Measurements from ENCODE around the gene MAP3K4. TPM values are rescaled to one million over a fixed set of nuclear protein-coding genes. Genes with fewer than 3 reads are reported as not detected.

Gene MAP3K4
- total RNA-seq, 1 experiment from 2014 or later, result 54.3 TPM

DNA sequence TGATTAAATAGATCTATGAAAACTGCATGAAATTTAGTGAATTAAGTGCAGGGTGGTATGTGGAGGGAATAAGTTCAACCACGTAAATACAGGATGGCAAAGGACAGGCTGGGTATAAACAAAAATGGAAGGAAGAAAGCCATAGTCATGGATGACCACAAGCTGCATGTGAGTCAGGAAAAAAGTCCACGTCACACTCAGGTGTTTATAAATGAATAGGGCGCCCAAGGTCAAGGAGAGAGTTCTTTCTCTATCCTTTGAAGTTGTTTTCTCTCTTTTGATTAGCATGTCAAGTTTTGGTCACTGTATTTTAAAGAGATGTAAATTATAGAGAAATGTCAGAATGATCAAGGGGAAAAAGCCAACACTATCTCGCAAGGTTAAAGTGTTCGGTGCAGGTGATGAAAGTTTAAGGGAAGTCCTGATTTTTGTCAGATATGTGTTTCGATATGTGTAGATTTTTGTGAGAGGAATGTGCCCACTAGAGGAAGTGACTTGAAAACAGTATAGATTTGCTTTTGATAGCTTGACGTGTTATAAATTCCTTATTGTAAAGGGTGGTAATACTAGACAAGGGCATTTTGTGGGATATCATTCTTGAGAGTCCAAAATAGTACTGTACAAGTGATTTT is 58.7 kb downstream of the MAP3K4 start:
- no peak overlapping the region for H3K9ac ChIP-seq (ENCODE audit: extremely low read depth, insufficient read length, low read length)
- peak overlapping the region in 1 of 3 experiments; percentile 18; a peak in 1 of 7 replicates for H3K27ac Mint-ChIP-seq
- H3K4me3 Mint-ChIP-seq, result no peak overlapping the region
- H3K4me1 Mint-ChIP-seq, result no peaks in the 10 kb centered on the region
- H3K27me3 Mint-ChIP-seq (ENCODE audit: low read depth), result no peaks in the 10 kb centered on the region
- no peaks in the 10 kb centered on the region for H3K23me2 ChIP-seq (ENCODE audit: insufficient read length, low read depth, low read length, poor library complexity, severe bottlenecking)
- H3K4ac ChIP-seq (ENCODE audit: low read depth, low read length), result no peak overlapping the region
- no peak for DNase-seq
- no peak overlapping the region for H3T11ph ChIP-seq (ENCODE audit: low read length)
- no peak overlapping the region for H3K4me2 ChIP-seq (ENCODE audit: insufficient read depth, insufficient read length, low read length)
- H2BK20ac ChIP-seq (ENCODE audit: low read depth, low read length, poor library complexity, severe bottlenecking), result no peak overlapping the region
- no peaks in the 10 kb centered on the region for H4K20me1 ChIP-seq (ENCODE audit: control insufficient read depth, insufficient read depth, insufficient read length)
- no peak overlapping the region for H3K56ac ChIP-seq (ENCODE audit: insufficient read length, low read depth, low read length)
- TF ChIP-seq, protein P1, sequence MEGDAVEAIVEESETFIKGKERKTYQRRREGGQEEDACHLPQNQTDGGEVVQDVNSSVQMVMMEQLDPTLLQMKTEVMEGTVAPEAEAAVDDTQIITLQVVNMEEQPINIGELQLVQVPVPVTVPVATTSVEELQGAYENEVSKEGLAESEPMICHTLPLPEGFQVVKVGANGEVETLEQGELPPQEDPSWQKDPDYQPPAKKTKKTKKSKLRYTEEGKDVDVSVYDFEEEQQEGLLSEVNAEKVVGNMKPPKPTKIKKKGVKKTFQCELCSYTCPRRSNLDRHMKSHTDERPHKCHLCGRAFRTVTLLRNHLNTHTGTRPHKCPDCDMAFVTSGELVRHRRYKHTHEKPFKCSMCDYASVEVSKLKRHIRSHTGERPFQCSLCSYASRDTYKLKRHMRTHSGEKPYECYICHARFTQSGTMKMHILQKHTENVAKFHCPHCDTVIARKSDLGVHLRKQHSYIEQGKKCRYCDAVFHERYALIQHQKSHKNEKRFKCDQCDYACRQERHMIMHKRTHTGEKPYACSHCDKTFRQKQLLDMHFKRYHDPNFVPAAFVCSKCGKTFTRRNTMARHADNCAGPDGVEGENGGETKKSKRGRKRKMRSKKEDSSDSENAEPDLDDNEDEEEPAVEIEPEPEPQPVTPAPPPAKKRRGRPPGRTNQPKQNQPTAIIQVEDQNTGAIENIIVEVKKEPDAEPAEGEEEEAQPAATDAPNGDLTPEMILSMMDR (conservative IDR thresholded peaks at IDR 0.05), result no peak
- no peak overlapping the region for H2BK15ac ChIP-seq (ENCODE audit: low read depth, low read length)
- no peak overlapping the region for H4K91ac ChIP-seq (ENCODE audit: insufficient read length, low read depth, low read length)
- H2BK5ac ChIP-seq (ENCODE audit: insufficient read length, low read length), result no peak overlapping the region
- no peaks in the 10 kb centered on the region for H3K27me3 ChIP-seq (ENCODE audit: insufficient read depth, low read length)
- H3K9me3 Mint-ChIP-seq, result no peaks in the 10 kb centered on the region
- no peak overlapping the region for H3K27ac ChIP-seq (ENCODE audit: insufficient read length, low read depth, low read length)
- H3K18ac ChIP-seq (ENCODE audit: insufficient read length, low read depth, low read length), result no peak overlapping the region
- no peaks in the 10 kb centered on the region for H3K79me2 ChIP-seq (ENCODE audit: insufficient read depth, low read length)
- no peaks in the 10 kb centered on the region for H3K79me1 ChIP-seq (ENCODE audit: insufficient read depth, low read depth, low read length, poor library complexity, severe bottlenecking)
- WGBS (ENCODE audit: extremely low coverage, insufficient read length, low lambda C conversion rate), result 100% methylated on average over 2 of the region's 7 CpGs
- no peak overlapping the region for H4K5ac ChIP-seq (ENCODE audit: insufficient read length, low read depth, low read length)
- no peak overlapping the region for H3K14ac ChIP-seq (ENCODE audit: insufficient read depth, low read length)
- H2AK5ac ChIP-seq (ENCODE audit: insufficient read length, low read length), result no peak overlapping the region
- H3K23ac ChIP-seq (ENCODE audit: insufficient read length, low read depth, low read length), result no peak overlapping the region
- H4K8ac ChIP-seq (replicated peaks; ENCODE audit: insufficient read length, low read depth, low read length), result no peak overlapping the region
- H2AFZ ChIP-seq (ENCODE audit: low read length), result no peak overlapping the region
- no peak overlapping the region for H2BK12ac ChIP-seq (ENCODE audit: insufficient read length, low read depth, low read length)
- no peak overlapping the region for H2BK120ac ChIP-seq (ENCODE audit: low read depth, low read length, poor library complexity, severe bottlenecking)
- H3K36me3 Mint-ChIP-seq (ENCODE audit: insufficient read depth in 1 of 3, low read depth in 3 of 3), result peaks cover 10 to 17% (median 15%) of the 10 kb centered on the region in 3 experiments; a peak in 5 of 7 replicates
- no peaks in the 10 kb centered on the region for H3K9me3 ChIP-seq (ENCODE audit: control insufficient read depth, low read depth, low read length)
- H3K4me1 ChIP-seq (ENCODE audit: insufficient read depth, low read length), result no peaks in the 10 kb centered on the region
